AG04450 (cell line): ENCODE measurements around the gene DIAPH3. TPM values are rescaled to one million over a fixed set of nuclear protein-coding genes. Genes with fewer than 3 reads are reported as not detected.

Source experiments
- CTCF ChIA-PET: fragments of 300-600, 350-600 bp; formaldehyde crosslinking; extraction: SDS; loops from one replicate; lab custom pipeline; 2022; ENCODE audit warnings: antibody characterized with exemption, inconsistent platforms; lab: Charles Lee
- POLR2A ChIA-PET: fragments of 350-600 bp; formaldehyde crosslinking; extraction: SDS; loops from one replicate; lab custom pipeline; 2021; ENCODE audit warnings: antibody characterized with exemption, inconsistent platforms; lab: Yijun Ruan, JAX
- DNase-seq: peaks from one replicate; pipeline ENCODE4 v3.0.0-alpha.2; 2011; ENCODE audit warnings: low read depth, low spot score
- H3K27ac ChIP-seq: one replicate; pipeline ENCODE4 v1.5.1; 2012; ENCODE audit warnings: low read depth, low read length, control low read depth
- H3K27me3 ChIP-seq: one replicate; pipeline ENCODE4 v1.6.0; 2012; ENCODE audit warnings: low read length; ENCODE audit not compliant: control insufficient read depth, insufficient read depth
- H3K4me3 ChIP-seq: 2 replicates; pipeline ENCODE4 v1.5.1; 2011; ENCODE audit warnings: mild to moderate bottlenecking, low read depth, low read length, control low read depth
- H3K9me3 ChIP-seq: 2 replicates; pipeline ENCODE4 v1.5.1; 2012; ENCODE audit warnings: low read length; ENCODE audit not compliant: control insufficient read depth, insufficient read depth
- CTCF ChIP-seq: IDR thresholded peaks from 2 replicates; pipeline ENCODE4 v1.5.1; 2011; ENCODE audit warnings: low read depth, low read length, control low read depth, inconsistent platforms
- polyA plus RNA-seq: library from polyadenylated mRNA; depleted of rRNA; stranded (reverse); fragments of >200 nt; gene quantifications from 2 replicates; pipeline ENCODE4 v1.2.3, GENCODE V29; 2011

The DIAPH3 gene
- polyA plus RNA-seq, 1 experiment: 11.7 TPM

DNA sequence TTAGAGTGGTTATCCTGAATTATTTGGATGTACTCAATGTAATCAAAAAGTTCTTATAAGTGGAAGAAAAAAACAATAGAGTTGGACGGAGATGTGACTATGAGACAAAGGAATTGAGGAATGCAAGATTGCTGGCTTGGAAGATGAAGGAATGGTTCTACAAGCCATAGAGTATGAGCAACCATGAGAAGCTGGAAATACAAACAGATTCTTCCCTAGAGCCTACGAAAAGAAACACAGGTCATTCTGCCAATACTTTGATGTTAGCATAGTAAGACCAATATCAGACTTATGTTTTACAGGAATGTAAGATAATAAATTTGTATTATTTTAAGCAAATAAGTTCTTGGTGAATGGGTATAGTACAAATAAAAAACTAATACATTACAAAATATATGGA is 249.2 kb downstream of the DIAPH3 start:
- peak; percentile 13 for DNase-seq
- Histone ChIP-seq H3K27me3 (no peaks in the 10 kb centered on the region), H3K4me3 (no peak overlapping the region), H3K27ac (no peak overlapping the region), H3K9me3 (no peaks in the 10 kb centered on the region)
- ChIA-PET POLR2A (no interaction called here), CTCF (interaction anchor here (0.7 to 2.4 kb wide), 3 partner anchors 8 to 267 kb away, joined by 3 to 16 read pairs (median 4); no protein-coding TSS in a partner anchor)
- no peak for TF ChIP-seq CTCF

DNA sequence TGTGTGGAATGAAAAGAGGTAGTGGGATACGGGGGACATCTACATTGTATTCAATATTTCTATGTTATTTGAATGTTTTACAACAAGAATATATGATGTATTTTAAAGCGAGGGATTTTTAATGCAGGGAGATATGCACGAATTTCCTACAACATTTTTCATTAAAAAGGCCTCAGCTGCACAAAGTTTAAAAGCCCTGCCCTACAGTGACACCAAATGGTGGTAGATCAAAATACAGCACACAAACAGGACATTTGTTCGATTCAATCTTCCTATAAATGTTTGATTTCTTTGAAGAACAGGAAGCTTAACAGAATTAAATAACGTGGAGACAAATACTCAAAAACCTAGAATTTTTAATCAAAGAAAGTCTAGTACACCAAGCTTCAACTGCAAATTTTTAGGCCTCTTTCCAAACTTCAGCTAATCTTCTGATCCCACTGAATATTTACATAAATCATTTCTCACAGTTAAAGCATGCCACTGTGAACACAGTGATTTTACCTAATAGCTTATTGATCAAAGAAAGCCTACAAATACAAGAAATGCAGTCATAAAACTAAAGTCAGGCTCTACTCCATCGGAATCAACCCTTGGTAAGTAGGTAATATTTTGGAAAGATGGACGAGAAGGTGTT is 257.2 kb downstream of the DIAPH3 start:
- no peak overlapping the region for H3K27ac ChIP-seq
- ChIA-PET CTCF (interaction anchor here (0.5 to 5.0 kb wide), 57 partner anchors 9 to 526 kb away, joined by 3 to 120 read pairs (median 5); partner anchors contain the start of gene TDRD3), POLR2A (no interaction called here)
- no peak overlapping the region for H3K4me3 ChIP-seq
- TF ChIP-seq CTCF: peak; percentile 75
- no peaks in the 10 kb centered on the region for H3K9me3 ChIP-seq
- no peaks in the 10 kb centered on the region for H3K27me3 ChIP-seq
- peak; percentile 8 for DNase-seq

GRCh38 chr13:59901191-59901590 is 262.5 kb downstream of the DIAPH3 start:
- Histone ChIP-seq H3K27ac (no peak overlapping the region), H3K9me3 (no peaks in the 10 kb centered on the region), H3K4me3 (no peak overlapping the region), H3K27me3 (no peaks in the 10 kb centered on the region)
- DNase-seq: no peak
- ChIA-PET CTCF (no interaction called here), POLR2A (no interaction called here)
- TF ChIP-seq CTCF: no peak

- CTCF ChIA-PET: interaction anchor here (0.5 to 1.5 kb wide), 2 partner anchors 8 to 241 kb away, joined by 3 to 6 read pairs; no protein-coding TSS in a partner anchor
- TF ChIP-seq CTCF: no peak
- POLR2A ChIA-PET: no interaction called here
Measured at GRCh38 chr13:59898066-59898465, 265.7 kb downstream of the DIAPH3 start.

DNA sequence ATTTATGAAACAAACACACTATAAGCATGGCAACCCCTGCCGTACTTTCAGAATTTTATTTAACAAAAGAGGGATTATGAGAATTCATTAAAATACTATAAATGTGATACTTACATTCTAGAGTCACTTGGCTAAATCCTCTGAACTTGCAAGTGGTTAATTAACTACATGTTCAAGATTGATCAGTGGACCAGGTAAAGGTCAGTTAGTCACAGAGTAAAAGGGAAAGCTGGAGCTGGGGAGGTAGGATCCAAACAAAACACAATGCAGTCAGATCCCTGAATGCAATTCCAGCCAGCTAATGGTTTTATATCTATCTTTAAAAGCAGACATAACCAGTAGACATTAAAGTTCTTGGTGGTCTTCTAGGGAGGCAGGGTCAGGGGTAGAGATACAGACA is 270.5 kb downstream of the DIAPH3 start:
- CTCF ChIA-PET: interaction anchor here (3.2 kb wide), 1 partner anchor 14 kb away, joined by 23 read pairs; no protein-coding TSS in a partner anchor
- Histone ChIP-seq H3K4me3 (no peak overlapping the region), H3K27me3 (no peaks in the 10 kb centered on the region), H3K27ac (no peak overlapping the region), H3K9me3 (no peaks in the 10 kb centered on the region)
- no peak for DNase-seq
- POLR2A ChIA-PET: no interaction called here
- TF ChIP-seq CTCF: no peak

More at GRCh38 chr13:59898066-59898465, 265.7 kb downstream of the DIAPH3 start:
- Histone ChIP-seq H3K9me3 (no peaks in the 10 kb centered on the region), H3K27ac (no peak overlapping the region), H3K4me3 (no peak overlapping the region), H3K27me3 (no peaks in the 10 kb centered on the region)
- no peak for DNase-seq
